ENCODE data around the gene RRP1. TPM values are rescaled to one million over a fixed set of nuclear protein-coding genes. Genes with fewer than 3 reads are reported as not detected.

The RRP1 gene
- total RNA-seq, 2 donors from 2014 or later: 13.0 to 18.5 TPM

- intact Hi-C loops (cut with DNase I, micrococcal nuclease): no loop called here
- DNase-seq: no peak
- no peak for ATAC-seq
These were observed 17.5 kb upstream of the RRP1 start for GRCh38 chr21:43771698-43772424.

- no peak for DNase-seq
- no peak for ATAC-seq
- intact Hi-C loops (cut with DNase I, micrococcal nuclease): no loop called here
These were observed 17.0 kb upstream of the RRP1 start for GRCh38 chr21:43772425-43772821.

GRCh38 chr21:43774163-43774562, 15.2 kb upstream of the RRP1 start:
- no peak for DNase-seq
- intact Hi-C loops (cut with DNase I, micrococcal nuclease): no loop called here
- no peak for ATAC-seq

GRCh38 chr21:43775190-43775589, 14.2 kb upstream of the RRP1 start:
- DNase-seq (no peak), ATAC-seq (no peak)
- intact Hi-C loops (cut with DNase I, micrococcal nuclease): no loop called here

GRCh38 chr21:43775795-43776430, 13.5 kb upstream of the RRP1 start, which contains the start of gene CSTB:
Gene CSTB (minus strand): TSS chr21:43776308. CDS start chr21:43776269, 39 bp downstream.
- ATAC-seq (peak; percentile 69), DNase-seq (peak; percentile 80 to 91)
- intact Hi-C loops (cut with DNase I, micrococcal nuclease): no loop called here

GRCh38 chr21:43777953-43778352, 11.4 kb upstream of the RRP1 start:
- no peak for ATAC-seq
- DNase-seq: no peak
- intact Hi-C loops (cut with DNase I, micrococcal nuclease): no loop called here

- ATAC-seq (peak; percentile 12), DNase-seq (peak in 1 of 2 donors; percentile 29)
- intact Hi-C loops (cut with DNase I, micrococcal nuclease): no loop called here
These were observed 10.7 kb upstream of the RRP1 start for GRCh38 chr21:43778469-43779335.

- DNase-seq (no peak), ATAC-seq (no peak)
- intact Hi-C loops (cut with DNase I, micrococcal nuclease): loop anchor here (10.0 kb wide), 2 partner anchors 45 to 55 kb away; no protein-coding TSS in a partner anchor
These were observed 9.7 kb upstream of the RRP1 start for GRCh38 chr21:43779660-43780059.

- DNase-seq (no peak), ATAC-seq (no peak)
- intact Hi-C loops (cut with DNase I, micrococcal nuclease): loop anchor here (10.0 kb wide), 2 partner anchors 47 to 57 kb away; no protein-coding TSS in a partner anchor
These were observed 7.5 kb upstream of the RRP1 start for GRCh38 chr21:43781846-43782245.

GRCh38 chr21:43782431-43783097, 6.8 kb upstream of the RRP1 start:
- intact Hi-C loops (cut with DNase I, micrococcal nuclease): loop anchor here (10.0 kb wide), 2 partner anchors 48 to 58 kb away; no protein-coding TSS in a partner anchor
- ATAC-seq (no peak), DNase-seq (no peak)

GRCh38 chr21:43783098-43783700, 6.2 kb upstream of the RRP1 start:
- intact Hi-C loops (cut with DNase I, micrococcal nuclease): loop anchor here (10.0 kb wide), 2 partner anchors 48 to 58 kb away; no protein-coding TSS in a partner anchor
- DNase-seq: no peak
- no peak for ATAC-seq

GRCh38 chr21:43785134-43785533, 4.2 kb upstream of the RRP1 start:
- ATAC-seq (no peak), DNase-seq (no peak)
- intact Hi-C loops (cut with DNase I, micrococcal nuclease): loop anchor here (10.0 kb wide), 2 partner anchors 50 to 60 kb away; no protein-coding TSS in a partner anchor

GRCh38 chr21:43786300-43786806, 3.0 kb upstream of the RRP1 start:
- intact Hi-C loops (cut with DNase I, micrococcal nuclease): loop anchor here (10.0 kb wide), 2 partner anchors 52 to 62 kb away; no protein-coding TSS in a partner anchor
- ATAC-seq (no peak), DNase-seq (no peak)

- intact Hi-C loops (cut with DNase I, micrococcal nuclease): loop anchor here (10.0 kb wide), 2 partner anchors 52 to 62 kb away; no protein-coding TSS in a partner anchor
- ATAC-seq (no peak), DNase-seq (no peak)
These were observed 2.5 kb upstream of the RRP1 start for GRCh38 chr21:43786807-43787440.

- ATAC-seq: no peak
- DNase-seq: no peak
- intact Hi-C loops (cut with DNase I, micrococcal nuclease): no loop called here
These were observed 690 bp downstream of the RRP1 start for GRCh38 chr21:43790010-43790524.

GRCh38 chr21:43792406-43792805, 3.0 kb downstream of the RRP1 start:
- intact Hi-C loops (cut with DNase I, micrococcal nuclease): no loop called here
- DNase-seq (no peak), ATAC-seq (no peak)

- intact Hi-C loops (cut with DNase I, micrococcal nuclease): no loop called here
- ATAC-seq (no peak), DNase-seq (no peak)
These were observed 3.9 kb downstream of the RRP1 start for GRCh38 chr21:43793243-43793642.
